GM12865 (cell line): ENCODE data around the gene EPS8.
"Not testable (repeated sequence)": the region's sequence is repeated elsewhere in the genome, so short reads cannot be mapped to it uniquely, and the experiment has no call there.

Source experiments
- DNase-seq: peaks from one replicate; pipeline ENCODE4 v3.0.0; 2010; ENCODE audit warnings: low read depth
- H3K4me3 ChIP-seq: 2 replicates; pipeline ENCODE4 v1.5.1; 2011; ENCODE audit warnings: mild to moderate bottlenecking, low read depth, low read length, control low read depth
- TF ChIP-seq, protein P1 (sequence below): IDR thresholded peaks from 2 replicates; pipeline ENCODE4 v1.5.1; 2011; ENCODE audit warnings: low read length, control low read depth, low read depth, inconsistent platforms; ENCODE audit not compliant: insufficient read depth; ENCODE audit errors: missing control alignments

EPS8 gene

DNA sequence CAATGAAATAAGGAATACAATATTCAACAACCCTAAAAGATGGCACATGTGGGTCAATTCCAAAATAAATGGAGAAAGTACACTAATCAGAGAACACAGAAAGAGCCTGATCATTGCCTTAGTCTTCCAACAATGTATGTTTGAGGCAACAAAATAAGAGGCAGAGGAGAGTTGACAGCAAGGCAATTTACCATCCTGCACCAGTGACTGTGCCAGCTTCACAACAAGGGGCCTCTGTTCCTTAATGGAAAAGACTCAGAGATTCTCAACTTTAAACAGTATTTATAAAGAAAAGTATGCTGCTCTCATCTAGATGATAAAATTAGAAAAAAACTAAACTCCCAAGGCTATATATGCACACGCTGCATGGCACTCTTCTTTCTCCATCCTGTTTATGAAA lies 25.9 kb downstream of the EPS8 start:
- TF ChIP-seq, protein P1, sequence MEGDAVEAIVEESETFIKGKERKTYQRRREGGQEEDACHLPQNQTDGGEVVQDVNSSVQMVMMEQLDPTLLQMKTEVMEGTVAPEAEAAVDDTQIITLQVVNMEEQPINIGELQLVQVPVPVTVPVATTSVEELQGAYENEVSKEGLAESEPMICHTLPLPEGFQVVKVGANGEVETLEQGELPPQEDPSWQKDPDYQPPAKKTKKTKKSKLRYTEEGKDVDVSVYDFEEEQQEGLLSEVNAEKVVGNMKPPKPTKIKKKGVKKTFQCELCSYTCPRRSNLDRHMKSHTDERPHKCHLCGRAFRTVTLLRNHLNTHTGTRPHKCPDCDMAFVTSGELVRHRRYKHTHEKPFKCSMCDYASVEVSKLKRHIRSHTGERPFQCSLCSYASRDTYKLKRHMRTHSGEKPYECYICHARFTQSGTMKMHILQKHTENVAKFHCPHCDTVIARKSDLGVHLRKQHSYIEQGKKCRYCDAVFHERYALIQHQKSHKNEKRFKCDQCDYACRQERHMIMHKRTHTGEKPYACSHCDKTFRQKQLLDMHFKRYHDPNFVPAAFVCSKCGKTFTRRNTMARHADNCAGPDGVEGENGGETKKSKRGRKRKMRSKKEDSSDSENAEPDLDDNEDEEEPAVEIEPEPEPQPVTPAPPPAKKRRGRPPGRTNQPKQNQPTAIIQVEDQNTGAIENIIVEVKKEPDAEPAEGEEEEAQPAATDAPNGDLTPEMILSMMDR, result no peak
- no peak for DNase-seq
- no peak overlapping the region for H3K4me3 ChIP-seq

- H3K4me3 ChIP-seq, DNase-seq: not testable (repeated sequence)
Observed at GRCh38 chr12:15762162-15762561, 27.0 kb downstream of the EPS8 start.

- DNase-seq, result no peak
- H3K4me3 ChIP-seq, result no peak overlapping the region
- TF ChIP-seq, protein P1, result no peak
Observed at GRCh38 chr12:15757553-15758255, 31.5 kb downstream of the EPS8 start.

- no peak for DNase-seq
- TF ChIP-seq, protein P1, result no peak
- H3K4me3 ChIP-seq, result no peak overlapping the region
Observed at GRCh38 chr12:15756822-15757221, 32.4 kb downstream of the EPS8 start.

GRCh38 chr12:15754233-15754632 lies 35.0 kb downstream of the EPS8 start:
- TF ChIP-seq, protein P1, result no peak
- H3K4me3 ChIP-seq, result no peak overlapping the region
- no peak for DNase-seq

DNA sequence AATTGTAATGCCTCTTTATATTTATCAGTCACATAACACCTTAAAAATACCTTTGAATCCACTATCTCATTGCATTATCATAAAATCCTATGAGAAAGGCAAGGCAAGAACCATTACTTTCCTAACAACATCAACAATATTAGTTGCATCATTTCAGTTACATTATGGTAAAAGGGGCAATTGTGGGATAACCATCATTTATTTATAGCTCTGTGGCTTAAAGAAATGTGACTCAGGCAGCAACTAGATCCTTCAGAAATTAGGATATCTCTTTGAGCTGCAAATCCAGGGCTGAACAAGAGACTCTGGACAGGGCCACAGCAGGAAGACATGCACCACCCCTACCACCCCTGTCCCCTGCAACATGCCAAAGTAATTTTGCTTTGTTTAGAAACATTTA lies 36.4 kb downstream of the EPS8 start:
- TF ChIP-seq, protein P1, result no peak
- no peak for DNase-seq
- no peak overlapping the region for H3K4me3 ChIP-seq

GRCh38 chr12:15751741-15752140 lies 37.4 kb downstream of the EPS8 start:
- H3K4me3 ChIP-seq, result no peak overlapping the region
- DNase-seq, result no peak
- TF ChIP-seq, protein P1, result no peak
